Stimulated activated CD4-positive, alpha-beta T cell treated with anti-CD3 and anti-CD28 coated beads, Interleukin-4, amount 100 ng/mL, for 1 hour (primary cell): ENCODE measurements around the gene NPAT.
A peak's percentile ranks its signal among the peaks of the same experiment; 100 is the strongest.
"Not testable (repeated sequence)": the region's sequence is repeated elsewhere in the genome, so short reads cannot be mapped to it uniquely, and the experiment has no call there.

Experiments used
- DNase-seq: peaks from one replicate; pipeline ENCODE4 v3.0.0-alpha.2; 2020

NPAT gene

DNA sequence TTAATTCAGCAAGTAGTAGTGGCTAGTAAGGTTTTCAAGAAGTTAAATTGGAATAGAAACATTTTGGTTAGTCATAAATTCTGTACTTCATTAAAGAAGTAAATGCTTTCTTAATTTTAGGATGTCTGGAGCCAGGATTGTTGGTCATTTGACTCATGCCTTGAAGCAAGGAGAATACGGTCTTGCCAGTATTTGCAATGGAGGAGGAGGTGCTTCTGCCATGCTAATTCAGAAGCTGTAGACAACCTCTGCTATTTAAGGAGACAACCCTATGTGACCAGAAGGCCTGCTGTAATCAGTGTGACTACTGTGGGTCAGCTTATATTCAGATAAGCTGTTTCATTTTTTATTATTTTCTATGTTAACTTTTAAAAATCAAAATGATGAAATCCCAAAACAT, 75.3 kb downstream of the NPAT start:
- DNase-seq = no peak

GRCh38 chr11:108144615-108145014, 77.8 kb downstream of the NPAT start:
- no peak for DNase-seq

GRCh38 chr11:108142304-108142703, 80.1 kb downstream of the NPAT start:
- DNase-seq = no peak

DNA sequence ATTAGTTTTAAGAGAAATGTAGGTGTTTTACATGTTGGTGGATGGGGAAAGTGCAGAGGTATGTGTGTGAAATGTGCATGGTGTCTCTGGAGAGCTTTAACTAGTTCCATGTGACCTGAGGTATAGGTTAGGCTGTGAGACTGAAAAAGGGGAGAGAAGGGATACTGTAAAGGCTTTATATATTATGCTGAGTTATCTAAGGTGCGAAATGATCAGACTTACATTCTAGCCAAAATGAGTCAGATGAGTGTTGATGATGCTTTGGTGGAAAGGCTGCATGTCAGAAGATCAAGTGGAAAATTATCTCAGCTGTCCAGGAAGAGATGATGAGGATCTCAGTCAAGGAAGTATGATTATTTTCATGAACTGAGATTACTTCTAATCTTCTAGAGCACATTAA, 85.2 kb downstream of the NPAT start:
- no peak for DNase-seq

DNA sequence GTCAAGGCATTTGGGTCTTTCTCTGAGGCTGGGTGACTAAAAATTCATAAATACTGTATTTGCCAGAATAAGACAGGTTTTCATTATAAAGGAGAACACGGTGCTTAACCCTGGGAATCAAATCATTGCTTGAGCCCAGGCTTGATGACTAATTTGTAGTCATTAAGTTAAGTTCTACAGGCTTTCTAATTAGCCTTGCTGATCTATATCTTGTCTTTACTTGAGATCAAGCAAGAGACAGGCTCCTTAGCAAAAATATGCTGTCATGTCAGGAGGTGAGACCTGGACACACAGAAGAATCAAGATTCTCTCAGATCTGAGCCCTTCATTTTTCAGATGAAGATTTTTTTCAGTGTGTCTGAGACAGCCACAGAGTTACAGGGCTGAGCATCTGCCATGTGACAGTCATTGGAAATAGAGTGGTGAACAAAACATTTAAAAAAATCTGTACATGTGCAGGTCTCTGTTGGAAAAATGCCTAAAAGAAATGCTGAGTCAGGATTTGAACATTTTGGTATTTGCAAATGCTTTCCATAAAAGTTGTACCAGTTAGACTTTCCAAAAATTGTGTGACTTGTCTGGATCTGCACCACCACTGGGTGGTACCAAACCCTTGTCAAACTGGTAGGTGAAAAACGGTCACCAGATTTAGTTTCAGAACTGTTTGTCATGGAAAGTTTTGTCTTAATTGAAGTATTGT, 86.4 kb downstream of the NPAT start:
- DNase-seq = peak; percentile 22

DNA sequence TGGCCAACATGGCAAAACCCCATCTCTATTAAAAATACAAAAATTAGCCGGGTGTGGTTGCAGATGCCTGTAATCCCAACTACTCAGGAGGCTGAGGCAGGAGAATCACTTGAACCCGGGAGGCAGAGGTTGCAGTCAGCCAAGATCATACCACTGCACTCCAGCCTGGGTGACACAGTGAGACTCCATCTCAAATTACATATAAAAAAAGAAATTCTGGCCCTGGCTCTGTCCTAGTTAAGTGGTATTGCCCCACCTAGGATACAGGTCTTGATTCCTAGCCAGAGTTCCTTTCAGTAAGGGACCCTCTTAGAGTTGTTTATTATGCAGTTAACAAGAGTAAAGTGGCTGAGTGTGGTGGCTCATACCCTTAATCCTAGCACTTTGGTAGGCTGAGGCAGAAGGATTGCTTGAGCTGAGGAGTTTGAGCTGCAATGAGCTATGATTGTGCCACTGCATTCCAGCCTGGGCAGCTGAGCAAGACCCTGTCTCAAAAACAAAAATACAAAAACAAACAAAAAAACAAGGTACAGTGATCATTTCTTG, 89.4 kb downstream of the NPAT start:
- DNase-seq = not testable (repeated sequence)

- DNase-seq = no peak
Observed at GRCh38 chr11:108131993-108132392, 90.4 kb downstream of the NPAT start.

DNA sequence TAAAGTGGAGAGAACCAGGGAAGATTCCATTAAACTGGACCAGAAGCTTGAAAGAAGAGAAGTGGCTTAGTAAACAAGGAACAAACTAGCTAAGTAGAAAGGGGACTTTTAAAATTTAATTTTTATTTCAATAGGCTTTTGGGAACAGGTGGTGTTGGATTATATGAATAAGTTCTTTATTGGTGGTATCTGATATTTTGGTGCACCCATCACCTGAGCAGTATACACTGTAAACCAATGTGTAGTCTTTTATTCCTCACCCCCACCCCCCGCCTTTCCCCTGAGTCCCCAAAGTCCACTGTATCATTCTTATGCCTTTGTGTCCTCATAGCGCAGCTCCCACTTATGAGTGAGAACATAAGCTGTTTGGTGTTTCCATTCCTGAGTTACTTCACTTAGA, 93.7 kb downstream of the NPAT start:
- no peak for DNase-seq

- DNase-seq = no peak
Observed at GRCh38 chr11:108125096-108125495, 97.3 kb downstream of the NPAT start.

DNA sequence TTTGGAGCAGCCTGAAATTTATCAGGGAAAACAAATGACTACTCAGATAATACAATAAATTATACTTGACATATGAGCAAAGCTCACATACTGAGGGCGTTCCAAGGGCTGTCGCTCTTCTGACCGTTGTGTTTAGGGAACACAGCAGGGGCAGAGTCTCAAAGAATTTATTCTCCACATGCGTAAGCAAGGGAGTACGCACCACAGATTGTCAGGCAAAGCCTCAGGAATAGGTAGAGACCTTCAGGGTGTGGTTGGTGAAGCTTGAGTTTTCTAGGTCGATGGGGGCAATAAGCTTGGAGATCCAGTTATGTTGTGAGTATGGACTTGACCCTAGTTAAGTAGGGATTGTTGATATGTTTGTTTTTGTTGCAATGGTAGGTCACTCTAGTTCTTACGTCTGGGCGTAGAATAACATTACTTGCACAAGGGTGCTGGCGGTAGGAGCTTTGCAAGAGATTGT, 100.2 kb downstream of the NPAT start:
- no peak for DNase-seq

- peak; percentile 98 for DNase-seq
Observed at GRCh38 chr11:108121274-108122155, 100.9 kb downstream of the NPAT start, which contains the start of gene ACAT1. ACAT1 (plus strand) TSS chr11:108121567; CDS start chr11:108121607, 40 bp downstream.

- not testable (repeated sequence) for DNase-seq
Observed at GRCh38 chr11:108120936-108121273, 101.5 kb downstream of the NPAT start.

DNA sequence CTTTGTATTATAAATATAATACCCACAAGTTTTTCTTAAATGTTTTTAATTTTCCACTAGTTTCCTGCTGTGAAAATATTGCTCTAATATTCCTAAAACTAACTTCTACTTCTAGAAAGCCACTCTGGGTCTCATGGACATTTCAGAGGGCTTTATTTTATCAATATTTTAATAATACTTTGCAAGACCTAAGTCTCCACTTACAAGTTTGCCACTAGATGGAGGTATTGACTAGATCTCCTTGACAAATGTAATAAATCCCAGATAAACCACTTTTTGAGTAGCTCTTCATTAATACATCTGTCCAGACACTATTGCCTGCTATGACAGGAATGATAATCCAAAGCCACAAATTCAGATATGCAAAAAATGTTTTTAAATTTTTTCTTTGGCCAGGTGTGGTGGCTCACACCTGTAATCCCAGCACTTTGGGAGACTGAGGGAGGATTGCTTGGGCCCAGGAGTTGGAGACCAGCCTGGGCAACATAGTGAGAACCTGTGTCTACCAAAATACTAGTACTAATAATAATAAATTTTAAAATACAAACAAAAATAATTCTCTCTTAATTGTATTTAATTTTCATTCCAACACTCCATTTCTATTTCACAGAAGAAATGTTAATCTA, 104.6 kb downstream of the NPAT start:
- no peak for DNase-seq

- DNase-seq = no peak
Observed at GRCh38 chr11:108115500-108116140, 106.8 kb downstream of the NPAT start.

- DNase-seq = no peak
Observed at GRCh38 chr11:108112057-108112456, 110.4 kb downstream of the NPAT start.

DNA sequence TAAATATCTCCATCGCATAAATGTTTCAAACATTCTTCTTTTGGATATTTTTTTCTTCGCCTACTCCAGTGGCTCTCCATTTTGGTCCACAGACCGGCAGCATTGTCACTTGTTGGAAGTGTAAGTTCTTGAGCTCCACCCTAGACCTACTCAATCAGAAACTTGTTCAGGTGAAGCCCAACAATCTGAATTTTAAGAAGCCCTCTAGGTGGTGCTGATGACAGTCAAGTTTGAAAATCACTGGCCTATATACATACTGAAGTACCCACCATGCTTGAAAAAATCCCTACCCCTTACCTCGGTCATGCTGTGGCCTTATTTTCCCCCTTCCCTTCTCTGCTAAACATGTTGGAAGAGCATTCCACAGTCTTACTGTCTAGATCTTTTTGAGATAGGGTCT, 111.3 kb downstream of the NPAT start:
- no peak for DNase-seq
